HepG2 (cell line): ENCODE data around the gene SH3BGRL2. TPM values are rescaled to one million over a fixed set of nuclear protein-coding genes. Genes with fewer than 3 reads are reported as not detected.

Experiments
- ARNT2 ChIP-seq: sonication (generic); formaldehyde crosslinking; IDR thresholded peaks from 2 replicates; pipeline ENCODE4 v1.8.0; 2022; ENCODE audit warnings: mild to moderate bottlenecking, low read depth, missing genetic modification reagents, moderate library complexity
- BCL3 ChIP-seq: sonication (generic); formaldehyde crosslinking; IDR thresholded peaks from 2 replicates; pipeline ENCODE4 v1.5.1; 2020; ENCODE audit warnings: mild to moderate bottlenecking, missing genetic modification reagents, moderate library complexity
- BORCS8-MEF2B ChIP-seq: sonication (generic); formaldehyde crosslinking; IDR thresholded peaks from 2 replicates; pipeline ENCODE4 v1.8.0; 2022; ENCODE audit warnings: mild to moderate bottlenecking, missing genetic modification reagents
- CREM ChIP-seq, 2 experiments: sonication (generic) in 1 of 2; formaldehyde crosslinking in 1 of 2; IDR thresholded peaks; 2 replicates each; pipeline versions ENCODE4 v1.4.0 to v1.6.1; 2016 to 2020; ENCODE audit warnings: antibody characterized with exemption in 1 of 2, mild to moderate bottlenecking in 1 of 2, missing genetic modification reagents in 1 of 2
- EZH2 ChIP-seq: conservative IDR thresholded peaks from 2 replicates; pipeline ENCODE4 v1.6.1; 2012; ENCODE audit warnings: mild to moderate bottlenecking, low read depth, low read length, moderate library complexity
- IKZF5 ChIP-seq: IDR thresholded peaks from 2 replicates; pipeline ENCODE4 v1.6.1; 2018; ENCODE audit warnings: missing genetic modification reagents, mild to moderate bottlenecking, missing compliant biosample characterization
- KLF15 ChIP-seq: sonication (generic); formaldehyde crosslinking; IDR thresholded peaks from 2 replicates; pipeline ENCODE4 v1.8.1; 2023; ENCODE audit warnings: borderline replicate concordance, mild to moderate bottlenecking, inconsistent platforms, missing genetic modification reagents, mixed read lengths
- KMT2B ChIP-seq: IDR thresholded peaks from 2 replicates; pipeline ENCODE4 v1.6.1; 2016; ENCODE audit warnings: missing genetic modification reagents, missing compliant biosample characterization
- MATR3 ChIP-seq: sonication (generic); formaldehyde crosslinking; IDR thresholded peaks from 2 replicates; pipeline ENCODE4 v1.4.0; 2020; ENCODE audit warnings: missing genetic modification reagents
- MAX ChIP-seq: IDR thresholded peaks from 2 replicates; pipeline ENCODE4 v1.6.1; 2012; ENCODE audit warnings: inconsistent platforms
- SMAD3 ChIP-seq: sonication (generic); formaldehyde crosslinking; IDR thresholded peaks from 2 replicates; pipeline ENCODE4 v1.4.0; 2020; ENCODE audit warnings: missing genetic modification reagents
- THAP9 ChIP-seq: sonication (generic); formaldehyde crosslinking; IDR thresholded peaks from 2 replicates; pipeline ENCODE4; 2020; ENCODE audit warnings: missing genetic modification reagents, mild to moderate bottlenecking, borderline replicate concordance
- ZBED4 ChIP-seq: sonication (generic); formaldehyde crosslinking; IDR thresholded peaks from 2 replicates; pipeline ENCODE4 v1.4.0; 2020; ENCODE audit warnings: missing genetic modification reagents, borderline replicate concordance
- ZFP1 ChIP-seq: IDR thresholded peaks from 2 replicates; pipeline ENCODE4 v1.6.1; 2016
- ZFP90 ChIP-seq: sonication (generic); formaldehyde crosslinking; IDR thresholded peaks from 2 replicates; pipeline ENCODE4 v1.8.0; 2022; ENCODE audit warnings: missing genetic modification reagents, mild to moderate bottlenecking, inconsistent platforms, borderline replicate concordance
- ZNF460 ChIP-seq: sonication (generic); formaldehyde crosslinking; IDR thresholded peaks from 2 replicates; pipeline ENCODE4 v1.5.1; 2020; ENCODE audit warnings: missing genetic modification reagents, mild to moderate bottlenecking, borderline replicate concordance
- ZNF468 ChIP-seq: sonication (generic); formaldehyde crosslinking; IDR thresholded peaks from 2 replicates; pipeline ENCODE4 v1.8.0; 2022; ENCODE audit warnings: mild to moderate bottlenecking, moderate library complexity, missing genetic modification reagents
- ZNF510 ChIP-seq: sonication (generic); formaldehyde crosslinking; IDR thresholded peaks from 2 replicates; pipeline ENCODE4 v1.4.0; 2020; ENCODE audit warnings: low read depth, mild to moderate bottlenecking, missing genetic modification reagents
- ZUFSP ChIP-seq: sonication (generic); formaldehyde crosslinking; IDR thresholded peaks from 2 replicates; pipeline ENCODE4 v1.9.0; 2021; ENCODE audit warnings: missing genetic modification reagents, mild to moderate bottlenecking, borderline replicate concordance
- polyA plus RNA-seq, 8 experiments: library from polyadenylated mRNA; depleted of rRNA in 3 of 8; stranded (reverse) in 7 of 8; unstranded in 1 of 8; fragments of >200 nt; fragmentation: Illumina TruSeq in 4 of 8; extraction: Trizol in 4 of 8; gene quantifications; 2 replicates each; pipeline versions ENCODE4 v1.2.1 to v1.2.3, GENCODE V29; 2011 to 2016; ENCODE audit warnings: low read depth in 4 of 8, missing spikeins in 1 of 8, mixed read lengths in 1 of 8; ENCODE audit not compliant: insufficient read depth in 1 of 8
- total RNA-seq, 5 experiments: library from RNA; depleted of rRNA; stranded (reverse); fragments of >200 nt; fragmentation: Illumina TruSeq; extraction: Trizol; gene quantifications; 2 replicates each; pipeline ENCODE4 v1.2.3, GENCODE V29; 2016; ENCODE audit warnings: low read depth in 1 of 5

SH3BGRL2 gene
- total and polyA plus RNA-seq, 2 of the 13 experiments (the other 11 are each of a cell fraction or from before 2014, with no cell fraction given), result 10.9 to 28.8 TPM

- TF ChIP-seq SMAD3 (CRISPR knock-in tag) (0 out of 2 replicates have a peak, but pooled peaks have one; percentile 36), BCL3 (CRISPR knock-in tag) (no peak), ARNT2 (CRISPR knock-in tag) (no peak), THAP9 (CRISPR knock-in tag) (no peak), KMT2B (no peak), ZNF468 (CRISPR knock-in tag) (no peak), EZH2 (no peak), MAX (no peak), IKZF5 (no peak; the same call in 1 of the 2 replicates), KLF15 (CRISPR knock-in tag) (no peak), BORCS8-MEF2B (CRISPR knock-in tag) (no peak), ZNF510 (CRISPR knock-in tag) (no peak), ZFP1 (CRISPR knock-in tag) (no peak), ZUFSP (CRISPR knock-in tag) (no peak), MATR3 (CRISPR knock-in tag) (no peak), ZBED4 (CRISPR knock-in tag) (no peak), CREM (IDR thresholded peaks at IDR 0.05) (peak; percentile 76; the same call in 1 of the 2 replicates), CREM (CRISPR knock-in tag; IDR thresholded peaks at IDR 0.05) (no peak), ZNF460 (no peak), ZFP90 (CRISPR knock-in tag) (no peak)
These were observed 13.6 kb upstream of the SH3BGRL2 start (continued) for GRCh38 chr6:79617518-79617941.
